Measurements from ENCODE around the gene CLSTN1.

Gene CLSTN1

GRCh38 chr1:9852004-9852403 is 28.2 kb upstream of the CLSTN1 start:
- no peak for DNase-seq (ENCODE audit: low read depth in 1 of 2, low spot score in 1 of 2)

DNA sequence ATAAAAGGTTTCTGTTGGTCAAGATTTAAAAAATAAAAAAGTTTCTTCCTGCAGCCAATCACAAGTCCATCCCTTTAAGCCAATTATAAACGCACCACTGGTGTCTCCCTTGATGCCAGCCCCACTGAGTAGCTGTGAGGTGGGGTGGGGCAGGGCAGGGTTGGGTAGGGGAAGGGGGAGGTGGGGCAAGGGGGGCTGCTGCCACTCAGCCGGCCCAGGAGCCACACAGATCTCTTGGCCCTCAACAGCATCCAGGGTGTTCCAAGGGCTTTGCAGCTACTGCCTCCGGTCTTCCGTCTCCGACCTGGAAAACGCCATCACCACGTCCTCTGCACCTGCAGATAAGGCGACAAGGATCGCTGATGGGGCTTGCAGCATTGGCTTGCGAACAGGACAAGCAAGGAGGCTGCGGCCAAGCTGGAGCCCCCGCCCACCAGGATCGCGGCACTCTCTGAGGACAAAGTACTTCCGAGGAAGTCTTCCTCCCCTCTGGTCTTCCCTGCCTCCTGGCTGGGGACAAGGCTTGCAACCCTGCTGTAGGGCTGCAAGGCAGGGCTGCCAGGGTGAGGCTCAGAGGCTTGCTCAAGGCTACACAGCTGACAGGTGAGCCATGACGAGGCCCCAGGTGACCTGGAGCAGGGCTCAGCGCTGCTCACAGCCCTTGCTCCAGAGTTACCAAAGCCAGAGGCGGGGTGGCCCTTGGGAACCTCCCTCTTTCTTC is 26.8 kb upstream of the CLSTN1 start:
- DNase-seq (ENCODE audit: low read depth in 1 of 2, low spot score in 1 of 2): no peak

GRCh38 chr1:9849691-9850441 is 26.1 kb upstream of the CLSTN1 start:
- DNase-seq (ENCODE audit: low read depth in 1 of 2, low spot score in 1 of 2): no peak

DNA sequence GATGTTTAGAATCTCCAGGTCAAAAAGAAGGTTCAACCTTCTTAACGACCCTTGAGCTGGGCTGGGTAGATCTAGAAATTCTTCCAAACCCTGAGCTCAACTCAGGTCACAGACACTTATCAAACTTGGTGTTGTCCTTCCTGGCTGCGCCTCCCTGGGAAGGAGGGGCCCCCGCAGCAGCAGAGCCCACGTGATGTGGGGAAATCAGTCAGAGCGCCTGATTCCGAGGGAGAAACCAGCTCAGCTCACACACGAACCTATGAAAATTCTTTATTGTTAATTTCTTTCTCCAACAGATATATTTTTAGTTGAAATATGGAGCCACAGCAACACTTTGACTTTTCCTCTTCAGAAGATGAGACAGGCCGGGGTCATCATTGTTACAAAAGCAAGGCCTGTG is 24.3 kb upstream of the CLSTN1 start:
- DNase-seq (ENCODE audit: low read depth in 1 of 2, low spot score in 1 of 2): no peak

DNA sequence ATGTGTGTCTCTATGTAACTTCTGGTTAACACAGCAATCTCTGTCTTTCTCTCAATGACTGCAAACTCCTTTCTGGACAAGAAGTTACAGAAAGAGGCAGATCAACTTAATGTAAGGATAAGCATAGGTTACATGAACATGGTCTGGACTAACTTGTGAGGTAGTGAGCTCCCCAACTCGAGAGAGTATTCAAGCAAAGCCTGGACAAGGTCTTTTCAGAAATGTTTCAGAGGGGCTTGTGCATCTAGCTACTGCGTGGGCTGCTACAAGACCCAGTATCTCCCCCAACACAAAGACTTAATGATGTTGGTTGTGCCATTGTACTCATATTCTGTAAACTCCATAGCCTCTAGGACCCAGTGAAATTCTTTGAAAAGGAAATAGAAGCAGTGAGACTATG is 23.5 kb upstream of the CLSTN1 start:
- no peak for DNase-seq (ENCODE audit: low read depth in 1 of 2, low spot score in 1 of 2)

DNA sequence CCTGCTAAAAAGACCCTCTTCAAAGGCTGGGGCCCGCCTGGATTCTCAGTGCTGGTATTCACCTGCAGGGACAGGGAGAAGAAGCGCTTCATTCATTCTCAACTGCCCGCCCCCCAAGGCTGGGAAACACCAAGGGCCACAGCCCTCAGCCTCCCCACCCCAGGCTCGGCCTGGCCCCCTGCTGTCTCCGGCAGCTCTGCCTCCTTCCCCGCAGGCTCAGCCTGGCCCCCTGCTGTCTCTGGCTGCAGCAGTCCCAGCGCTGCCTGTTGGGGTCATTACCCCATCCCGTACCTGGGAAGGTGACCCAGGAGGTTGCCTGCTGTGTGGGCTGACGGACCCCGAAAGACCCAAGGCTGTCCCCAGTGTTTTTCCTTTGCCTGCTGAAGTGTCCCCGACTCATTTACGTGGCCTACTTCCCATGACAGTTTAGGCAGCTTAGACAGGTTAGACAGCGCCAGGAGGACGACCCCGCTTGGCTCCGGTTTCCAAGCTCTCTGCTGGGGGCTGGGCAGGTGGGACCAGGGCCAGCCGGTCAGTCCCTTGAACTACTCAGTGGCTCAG is 22.9 kb upstream of the CLSTN1 start:
- no peak for DNase-seq (ENCODE audit: low read depth in 1 of 2, low spot score in 1 of 2)

DNA sequence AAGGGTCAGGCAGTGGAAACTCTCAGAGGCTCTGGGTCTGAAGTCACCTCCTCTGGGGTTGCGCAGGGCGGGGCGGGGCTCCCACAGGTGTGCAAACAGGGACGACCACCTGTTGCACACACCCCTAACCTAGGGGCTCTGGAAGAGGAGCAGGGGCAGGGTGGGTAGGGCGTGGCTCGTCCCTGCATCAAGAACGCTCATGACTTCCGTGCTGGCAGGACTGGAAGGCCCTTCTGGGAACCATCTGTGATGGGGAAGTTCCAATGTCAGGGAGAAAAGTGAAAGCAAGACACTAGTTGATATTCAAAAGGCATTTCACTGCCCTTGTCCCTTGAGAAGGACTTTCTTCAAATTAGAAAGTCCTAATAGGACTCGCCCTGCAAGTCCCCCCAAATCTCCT is 22.1 kb upstream of the CLSTN1 start:
- DNase-seq (ENCODE audit: low read depth in 1 of 2, low spot score in 1 of 2): no peak

GRCh38 chr1:9844756-9845155 is 21.0 kb upstream of the CLSTN1 start:
- no peak for DNase-seq (ENCODE audit: low read depth in 1 of 2, low spot score in 1 of 2)

GRCh38 chr1:9844106-9844505 is 20.3 kb upstream of the CLSTN1 start:
- no peak for DNase-seq (ENCODE audit: low read depth in 1 of 2, low spot score in 1 of 2)

GRCh38 chr1:9843576-9843945 is 19.8 kb upstream of the CLSTN1 start:
- DNase-seq (ENCODE audit: low read depth in 1 of 2, low spot score in 1 of 2): no peak

GRCh38 chr1:9842781-9843575 is 19.2 kb upstream of the CLSTN1 start:
- DNase-seq (ENCODE audit: low read depth in 1 of 2, low spot score in 1 of 2): no peak

- DNase-seq (ENCODE audit: low read depth in 1 of 2, low spot score in 1 of 2): no peak
Observed at GRCh38 chr1:9842073-9842711, 18.4 kb upstream of the CLSTN1 start.

DNA sequence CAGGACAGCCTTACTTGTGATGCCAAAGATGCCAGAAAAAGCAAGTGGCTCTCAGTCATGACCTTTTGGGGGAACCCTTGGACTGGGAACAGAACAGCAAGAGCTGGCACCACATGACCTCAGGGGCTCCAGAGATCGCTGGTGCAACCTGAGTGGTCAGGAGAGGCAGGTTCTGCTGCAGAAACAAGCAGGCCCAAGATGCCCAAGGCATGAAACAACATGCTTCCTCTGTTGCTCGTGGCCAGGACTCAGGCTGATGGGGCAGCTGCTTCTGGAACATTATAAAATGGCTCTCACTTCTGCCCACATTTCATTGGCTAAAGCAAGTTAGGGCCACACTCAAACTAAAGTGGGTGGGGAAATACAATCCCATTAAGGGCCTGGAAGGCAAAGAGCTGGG is 17.7 kb upstream of the CLSTN1 start:
- DNase-seq (ENCODE audit: low read depth in 1 of 2, low spot score in 1 of 2): no peak

DNA sequence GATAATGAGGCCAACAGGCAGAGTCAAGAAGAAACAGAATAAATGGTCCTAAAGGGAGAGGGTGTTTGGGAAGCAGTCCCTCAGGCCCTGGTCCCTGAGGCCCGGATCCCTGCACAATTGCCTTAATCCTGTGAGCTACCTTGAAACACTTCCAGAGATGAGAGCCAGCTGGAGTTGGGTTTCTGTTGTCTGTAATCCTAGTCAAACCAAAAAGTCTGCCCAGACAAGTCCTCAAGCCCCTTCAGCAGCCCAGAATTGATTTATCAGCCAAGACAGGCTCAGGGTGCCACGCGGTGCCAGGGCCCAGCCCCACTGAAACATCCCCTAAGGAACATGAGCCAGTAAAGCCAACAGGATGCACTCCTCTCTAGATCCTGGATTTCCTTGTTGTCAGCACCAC is 16.4 kb upstream of the CLSTN1 start:
- no peak for DNase-seq (ENCODE audit: low read depth in 1 of 2, low spot score in 1 of 2)

GRCh38 chr1:9838946-9839345 is 15.2 kb upstream of the CLSTN1 start:
- no peak for DNase-seq (ENCODE audit: low read depth in 1 of 2, low spot score in 1 of 2)

- no peak for DNase-seq (ENCODE audit: low read depth in 1 of 2, low spot score in 1 of 2)
Observed at GRCh38 chr1:9836632-9836960, 12.8 kb upstream of the CLSTN1 start.

DNA sequence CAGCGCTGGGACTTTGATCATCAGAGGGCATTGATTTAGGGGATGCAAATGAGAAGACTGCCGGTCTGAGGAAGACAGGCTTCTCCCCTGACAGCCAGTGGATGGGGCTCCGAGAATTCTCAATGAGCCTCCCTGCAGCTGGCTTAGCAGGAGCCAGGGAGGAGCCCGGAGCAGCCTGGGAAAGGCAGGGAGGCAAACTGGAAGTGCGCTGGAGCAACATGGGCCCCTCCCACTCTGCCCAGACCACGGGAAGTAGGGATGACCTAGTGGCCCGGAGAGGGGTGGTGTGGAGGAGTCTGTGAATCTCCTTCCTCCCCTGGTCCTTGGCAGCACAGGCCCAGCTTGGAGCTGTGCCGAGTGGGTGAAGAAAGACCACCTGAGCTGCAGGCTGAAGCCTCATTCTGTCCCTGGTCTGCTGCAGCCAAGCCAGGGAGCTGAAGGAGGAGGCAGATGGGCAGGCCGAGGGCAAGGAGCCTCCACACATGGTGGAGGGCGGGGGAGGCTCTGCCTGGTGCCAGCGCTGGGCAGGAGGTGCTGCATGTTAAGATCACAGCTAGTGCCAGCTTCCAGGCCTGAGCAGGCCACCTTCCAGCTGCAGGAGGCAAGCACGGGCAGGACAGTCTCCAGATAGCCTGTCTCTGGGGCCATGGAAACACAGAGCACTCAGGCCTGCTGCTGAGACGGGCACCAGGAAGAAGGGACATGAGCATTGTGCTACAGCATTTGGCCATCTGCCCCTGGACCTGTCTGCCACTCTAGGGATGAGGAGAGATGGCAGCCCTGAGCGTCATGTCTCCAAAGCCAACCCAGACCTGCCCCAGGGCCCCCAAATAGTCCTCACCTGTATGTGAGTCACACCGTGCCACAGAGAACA is 12.2 kb upstream of the CLSTN1 start:
- no peak for DNase-seq (ENCODE audit: low read depth in 1 of 2, low spot score in 1 of 2)

GRCh38 chr1:9835404-9835757 is 11.6 kb upstream of the CLSTN1 start:
- no peak for DNase-seq (ENCODE audit: low read depth in 1 of 2, low spot score in 1 of 2)

DNA sequence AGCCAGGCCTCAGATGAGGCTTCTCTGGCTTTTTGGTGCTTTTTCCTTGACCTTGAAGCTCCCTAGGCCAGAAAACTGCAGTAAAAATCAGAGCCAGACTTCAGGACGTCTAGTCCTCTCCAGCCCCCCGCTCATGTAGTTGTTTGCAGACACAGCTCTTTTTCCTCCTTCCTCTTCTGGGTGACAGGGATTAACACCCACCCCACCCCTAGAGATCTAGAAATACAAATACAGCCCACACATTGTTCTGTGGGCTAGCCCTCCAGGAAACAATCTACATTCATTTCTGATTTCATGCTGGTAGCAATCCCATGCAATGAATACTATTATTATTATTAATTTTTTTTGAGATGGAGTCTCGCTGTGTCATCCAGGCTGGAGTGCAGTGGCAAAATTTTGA is 9.9 kb upstream of the CLSTN1 start:
- DNase-seq (ENCODE audit: low read depth in 1 of 2, low spot score in 1 of 2): no peak

DNA sequence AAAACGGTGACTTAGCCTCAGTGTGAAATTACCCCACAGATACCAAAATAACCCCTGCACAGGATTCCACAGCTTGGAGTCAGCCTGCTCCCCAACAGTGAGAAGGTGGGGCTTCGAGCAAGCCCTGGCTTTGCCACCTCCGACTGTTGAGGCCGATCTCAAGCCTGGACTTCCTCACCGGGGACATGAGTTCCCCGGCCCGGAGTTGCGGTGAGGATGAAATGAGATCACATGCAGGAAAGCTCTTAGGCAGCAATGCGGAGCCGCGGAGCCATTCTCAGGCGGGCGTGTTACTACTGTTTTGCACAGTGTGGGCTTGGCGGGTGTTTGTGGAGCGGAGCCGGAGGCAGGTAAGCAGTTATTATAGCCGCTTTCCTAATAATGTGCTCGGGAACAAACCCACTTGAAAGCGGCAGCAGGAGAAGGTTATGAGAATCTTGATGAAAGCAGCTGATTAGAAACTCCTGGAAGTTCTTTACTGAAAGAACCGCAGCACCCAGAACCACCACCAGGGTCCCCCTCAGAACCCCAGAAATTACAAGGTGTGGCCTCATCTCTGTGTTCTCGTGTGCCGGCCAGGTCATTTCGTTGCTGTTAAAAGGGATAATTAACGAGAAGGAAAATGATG is 3.9 kb upstream of the CLSTN1 start:
- no peak for DNase-seq (ENCODE audit: low read depth in 1 of 2, low spot score in 1 of 2)

Measured in activated CD4-positive, alpha-beta T cell treated with anti-CD3 and anti-CD28 coated beads, Interleukin-2, amount 50 U/mL, for 24 hours (primary cell).